Subcutaneous abdominal adipose tissue (tissue), 5 donors: ENCODE results near the gene KCTD1.

Experiments used
- H3K27ac ChIP-seq: one replicate; pipeline ENCODE4 v1.7.0; 2013; ENCODE audit warnings: low read depth, mild to moderate bottlenecking, inconsistent platforms, low read length, moderate library complexity
- H3K27me3 ChIP-seq, 5 donors: one replicate each; pipeline ENCODE4 v1.7.0; 2013; ENCODE audit warnings: low read length in 5 of 5, inconsistent platforms in 1 of 5; ENCODE audit not compliant: control insufficient read depth in 5 of 5, insufficient read depth in 4 of 5
- H3K36me3 ChIP-seq, 5 donors: one replicate each; pipeline ENCODE4 v1.7.0; 2013; ENCODE audit warnings: low read length in 5 of 5; ENCODE audit not compliant: control insufficient read depth in 5 of 5, insufficient read depth in 5 of 5
- H3K4me1 ChIP-seq, 5 donors: one replicate each; pipeline ENCODE4 v1.7.0; 2013; ENCODE audit warnings: low read length in 5 of 5, mild to moderate bottlenecking in 3 of 5, moderate library complexity in 1 of 5; ENCODE audit not compliant: control insufficient read depth in 5 of 5, insufficient read depth in 5 of 5
- H3K4me3 ChIP-seq, 5 donors: one replicate each; pipeline ENCODE4 v1.7.0; 2013; ENCODE audit warnings: low read length in 5 of 5, low read depth in 1 of 5
- H3K9ac ChIP-seq, 5 donors: one replicate each; pipeline ENCODE4 v1.7.0; 2013; ENCODE audit warnings: low read length in 5 of 5, mild to moderate bottlenecking in 4 of 5, moderate library complexity in 3 of 5
- H3K9me3 ChIP-seq, 5 donors: one replicate each; pipeline ENCODE4 v1.7.0; 2013; ENCODE audit warnings: low read length in 5 of 5; ENCODE audit not compliant: control insufficient read depth in 5 of 5
- donor health status: healthy.
- donor health status: healthy.
- donor health status: healthy.
- donor health status: healthy.
- donor health status: healthy.

The KCTD1 gene

GRCh38 chr18:26524504-26525351, 23.6 kb downstream of the KCTD1 start:
- Histone ChIP-seq H3K9ac (no peak overlapping the region), H3K36me3 (no peaks in the 10 kb centered on the region), H3K27me3 (no peaks in the 10 kb centered on the region), H3K4me3 (no peak overlapping the region), H3K4me1 (no peaks in the 10 kb centered on the region), H3K27ac (no peak overlapping the region), H3K9me3 (no peaks in the 10 kb centered on the region)

- Histone ChIP-seq H3K9me3 (no peaks in the 10 kb centered on the region), H3K27ac (no peak overlapping the region), H3K4me3 (no peak overlapping the region), H3K27me3 (no peaks in the 10 kb centered on the region), H3K36me3 (no peaks in the 10 kb centered on the region), H3K9ac (no peak overlapping the region), H3K4me1 (no peaks in the 10 kb centered on the region)
Observed at GRCh38 chr18:26524002-26524401, 24.4 kb downstream of the KCTD1 start.

GRCh38 chr18:26521617-26522016, 26.7 kb downstream of the KCTD1 start:
- Histone ChIP-seq H3K27me3 (no peaks in the 10 kb centered on the region), H3K27ac (no peak overlapping the region), H3K9ac (no peak overlapping the region), H3K4me1 (no peaks in the 10 kb centered on the region), H3K4me3 (no peak overlapping the region), H3K9me3 (no peaks in the 10 kb centered on the region), H3K36me3 (no peaks in the 10 kb centered on the region)

- H3K9ac ChIP-seq = no peak overlapping the region
- no peaks in the 10 kb centered on the region for H3K27me3 ChIP-seq
- peaks cover 0 to 4% (median 0%) of the 10 kb centered on the region in 5 donors for H3K4me1 ChIP-seq
- H3K4me3 ChIP-seq = no peak overlapping the region
- H3K9me3 ChIP-seq = no peaks in the 10 kb centered on the region
- H3K27ac ChIP-seq = no peak overlapping the region
- no peaks in the 10 kb centered on the region for H3K36me3 ChIP-seq
Observed at GRCh38 chr18:26520974-26521373, 27.4 kb downstream of the KCTD1 start.

GRCh38 chr18:26519114-26519513, 29.2 kb downstream of the KCTD1 start:
- Histone ChIP-seq H3K9me3 (no peaks in the 10 kb centered on the region), H3K27ac (no peak overlapping the region), H3K36me3 (no peaks in the 10 kb centered on the region), H3K27me3 (no peaks in the 10 kb centered on the region), H3K9ac (no peak overlapping the region), H3K4me3 (no peak overlapping the region), H3K4me1 (peaks cover 0 to 13% (median 7%) of the 10 kb centered on the region in 5 donors)

GRCh38 chr18:26516964-26517363, 31.4 kb downstream of the KCTD1 start:
- H3K4me1 ChIP-seq = peaks cover 0 to 13% (median 7%) of the 10 kb centered on the region in 5 donors

GRCh38 chr18:26515643-26516487, 32.5 kb downstream of the KCTD1 start:
- H3K9ac ChIP-seq = no peak overlapping the region
- H3K4me1 ChIP-seq = peaks cover 3 to 24% (median 15%) of the 10 kb centered on the region in 5 donors
- H3K4me3 ChIP-seq = no peak overlapping the region
- no peaks in the 10 kb centered on the region for H3K27me3 ChIP-seq
- no peak overlapping the region for H3K27ac ChIP-seq
- H3K36me3 ChIP-seq = no peaks in the 10 kb centered on the region
- H3K9me3 ChIP-seq = no peaks in the 10 kb centered on the region

More at GRCh38 chr18:26516964-26517363, 31.4 kb downstream of the KCTD1 start:
- no peaks in the 10 kb centered on the region for H3K9me3 ChIP-seq
- no peaks in the 10 kb centered on the region for H3K27me3 ChIP-seq
- no peak overlapping the region for H3K4me3 ChIP-seq
- no peak overlapping the region for H3K27ac ChIP-seq
- H3K9ac ChIP-seq = no peak overlapping the region
- H3K36me3 ChIP-seq = no peaks in the 10 kb centered on the region

GRCh38 chr18:26511339-26512071, 36.8 kb downstream of the KCTD1 start:
- H3K36me3 ChIP-seq = no peaks in the 10 kb centered on the region
- H3K4me1 ChIP-seq = peaks cover 3 to 35% (median 25%) of the 10 kb centered on the region in 5 donors
- no peaks in the 10 kb centered on the region for H3K9me3 ChIP-seq
- no peaks in the 10 kb centered on the region for H3K27me3 ChIP-seq
- H3K9ac ChIP-seq = no peak overlapping the region
- peak overlapping the region; percentile 4 for H3K27ac ChIP-seq
- H3K4me3 ChIP-seq = peak overlapping the region in 3 of 5 donors; percentile 23 to 40 (median 39)

- no peaks in the 10 kb centered on the region for H3K27me3 ChIP-seq
- no peak overlapping the region for H3K4me3 ChIP-seq
Observed at GRCh38 chr18:26510337-26510736, 38.0 kb downstream of the KCTD1 start.

More at GRCh38 chr18:26510337-26510736, 38.0 kb downstream of the KCTD1 start:
- H3K4me1 ChIP-seq = peaks cover 3 to 29% (median 23%) of the 10 kb centered on the region in 5 donors
- no peak overlapping the region for H3K27ac ChIP-seq
- H3K9ac ChIP-seq = peak overlapping the region in 1 of 5 donors; percentile 39
- no peaks in the 10 kb centered on the region for H3K9me3 ChIP-seq
- H3K36me3 ChIP-seq = no peaks in the 10 kb centered on the region
